NT2/D1 (cell line): Measurements from ENCODE around the gene KATNB1.
"Not testable (repeated sequence)": the region's sequence is repeated elsewhere in the genome, so short reads cannot be mapped to it uniquely, and the experiment has no call there.

Experiments
- DNase-seq: peaks from one replicate; pipeline ENCODE4 v3.0.0-alpha.2; 2011; ENCODE audit warnings: low read depth, low spot score
- H3K27me3 ChIP-seq: 2 replicates; pipeline ENCODE4 v1.6.0; 2011; ENCODE audit warnings: mild to moderate bottlenecking; ENCODE audit not compliant: insufficient read length, insufficient read depth
- H3K36me3 ChIP-seq: 2 replicates; pipeline ENCODE4 v1.6.1; 2011; ENCODE audit warnings: mild to moderate bottlenecking, low read length, mixed read lengths; ENCODE audit not compliant: insufficient read depth, insufficient read length
- H3K4me1 ChIP-seq: 2 replicates; pipeline ENCODE4 v1.5.1; 2011; ENCODE audit not compliant: insufficient read depth, insufficient read length
- H3K4me3 ChIP-seq: 2 replicates; pipeline ENCODE4 v1.5.1; 2011; ENCODE audit warnings: low read depth; ENCODE audit not compliant: insufficient read length
- H3K9ac ChIP-seq: 2 replicates; pipeline ENCODE4 v1.6.0; 2011; ENCODE audit warnings: low read depth; ENCODE audit not compliant: insufficient read length
- H3K9me3 ChIP-seq: 2 replicates; pipeline ENCODE4 v1.5.1; 2011; ENCODE audit warnings: mild to moderate bottlenecking, low read length; ENCODE audit not compliant: insufficient read depth
- SUZ12 ChIP-seq: IDR thresholded peaks from 2 replicates; pipeline ENCODE4 v1.6.1; 2011; ENCODE audit not compliant: insufficient read length, insufficient read depth; ENCODE audit errors: extremely low read depth
- YY1 ChIP-seq: IDR thresholded peaks from 2 replicates; pipeline ENCODE4 v1.6.1; 2011; ENCODE audit not compliant: insufficient read length, insufficient read depth
- ZNF274 ChIP-seq: IDR thresholded peaks from 2 replicates; pipeline ENCODE4 v1.6.1; 2011; ENCODE audit warnings: mild to moderate bottlenecking, low read depth, low read length

The KATNB1 gene

DNA sequence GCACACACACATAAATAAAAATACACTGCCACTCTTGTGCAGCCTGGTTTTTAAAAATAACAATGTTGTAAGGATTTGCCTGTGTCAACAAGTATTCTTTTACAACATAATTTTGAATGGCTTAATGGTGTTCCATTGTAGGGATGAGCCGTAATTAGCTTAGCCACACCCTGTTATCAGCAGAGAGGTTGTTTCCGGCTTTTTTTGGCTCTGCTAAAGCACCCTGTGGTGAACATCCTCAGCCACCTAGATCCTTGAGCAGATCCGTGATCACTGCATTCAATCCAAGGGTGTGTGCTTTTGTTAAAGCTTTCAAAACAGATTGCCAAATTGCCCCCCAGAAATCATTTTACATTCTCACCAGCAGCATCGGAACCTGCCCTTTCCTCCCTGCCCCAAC, 7.0 kb downstream of the KATNB1 start:
- no peak overlapping the region for H3K9ac ChIP-seq
- H3K36me3 ChIP-seq, result peaks cover 43% of the 10 kb centered on the region
- H3K27me3 ChIP-seq, result no peaks in the 10 kb centered on the region
- no peak overlapping the region for H3K4me3 ChIP-seq
- no peak for TF ChIP-seq YY1
- TF ChIP-seq SUZ12, result no peak
- no peak for TF ChIP-seq ZNF274
- no peaks in the 10 kb centered on the region for H3K9me3 ChIP-seq
- peaks cover 12% of the 10 kb centered on the region for H3K4me1 ChIP-seq
- no peak for DNase-seq

DNA sequence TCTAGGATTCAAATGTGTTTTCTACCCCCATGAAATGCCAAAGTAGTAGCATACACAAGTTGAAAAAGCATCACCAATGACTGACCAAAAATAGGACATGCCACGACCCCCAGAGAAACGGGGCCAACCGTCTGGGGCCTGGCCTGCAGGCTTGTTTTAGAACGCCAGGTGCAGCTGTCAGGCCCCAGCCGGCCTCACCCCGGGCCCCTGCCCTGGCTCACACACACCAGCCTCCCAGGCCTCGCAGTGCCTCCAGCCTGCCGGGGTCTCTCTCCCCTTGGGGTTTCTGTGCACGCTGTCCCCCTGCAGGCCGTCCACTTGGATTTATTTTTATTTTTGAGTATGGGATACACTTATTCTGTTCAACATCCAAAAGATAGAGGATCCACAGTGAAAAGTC, 7.9 kb downstream of the KATNB1 start:
- Histone ChIP-seq H3K36me3 (peaks cover 44% of the 10 kb centered on the region), H3K27me3 (no peaks in the 10 kb centered on the region), H3K9me3 (no peaks in the 10 kb centered on the region), H3K4me3 (no peak overlapping the region), H3K9ac (no peak overlapping the region), H3K4me1 (peaks cover 12% of the 10 kb centered on the region)
- no peak for DNase-seq
- no peak for TF ChIP-seq ZNF274
- TF ChIP-seq YY1, result no peak
- TF ChIP-seq SUZ12, result no peak

DNA sequence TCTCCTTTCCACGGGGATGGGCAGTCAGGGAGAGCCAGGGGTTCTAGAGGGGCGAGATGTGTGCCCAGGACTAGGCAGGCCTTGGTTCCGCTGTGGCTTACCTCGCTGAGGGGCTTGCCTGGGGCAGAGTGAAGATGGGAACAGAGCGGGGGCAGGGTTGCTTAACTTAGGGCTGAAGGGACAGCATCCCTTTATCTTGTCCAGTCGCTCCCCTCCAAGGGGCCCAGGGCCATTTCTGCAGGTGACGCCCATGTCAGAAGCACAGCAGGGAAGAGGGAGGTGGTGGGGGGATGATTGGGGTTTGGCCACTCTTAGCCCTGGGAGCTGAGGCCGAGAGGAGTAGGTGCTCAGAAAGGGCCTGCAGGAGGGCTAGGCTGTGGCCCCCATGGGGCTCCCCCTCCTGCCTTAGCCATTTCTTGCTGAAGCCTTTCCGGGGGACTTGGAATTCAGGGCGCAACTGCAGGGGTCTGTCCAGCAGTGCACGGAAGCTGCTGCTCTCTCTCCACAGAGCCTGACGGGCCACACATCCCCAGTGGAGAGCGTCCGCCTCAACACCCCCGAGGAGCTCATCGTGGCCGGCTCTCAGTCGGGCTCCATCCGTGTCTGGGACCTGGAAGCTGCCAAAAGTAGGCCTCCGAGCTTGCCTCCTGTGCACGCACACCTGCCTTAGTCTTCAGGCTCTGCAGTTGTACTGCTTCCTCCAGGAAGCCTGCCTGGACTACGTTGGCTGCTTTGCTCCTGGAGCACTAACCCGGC, 8.5 kb downstream of the KATNB1 start:
- H3K27me3 ChIP-seq, result no peaks in the 10 kb centered on the region
- no peak overlapping the region for H3K9ac ChIP-seq
- H3K4me1 ChIP-seq, result peaks cover 12% of the 10 kb centered on the region
- H3K9me3 ChIP-seq, result no peaks in the 10 kb centered on the region
- H3K36me3 ChIP-seq, result peaks cover 39% of the 10 kb centered on the region
- DNase-seq, result no peak
- H3K4me3 ChIP-seq, result no peak overlapping the region
- TF ChIP-seq YY1 (no peak), ZNF274 (no peak), SUZ12 (no peak)

DNA sequence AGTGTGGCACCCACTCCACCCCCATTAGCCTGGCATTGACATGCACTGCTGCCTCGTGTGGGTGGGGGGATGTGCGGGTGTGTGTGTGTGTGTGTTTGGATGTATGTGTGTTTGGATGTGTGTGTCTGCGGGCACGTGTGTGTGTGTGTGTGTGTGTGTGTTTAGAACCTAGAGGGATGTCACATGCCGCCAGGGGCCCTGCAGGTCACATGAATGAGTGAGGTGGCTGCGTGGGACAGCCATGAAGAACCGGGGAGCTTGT, 9.0 kb downstream of the KATNB1 start:
- TF ChIP-seq YY1 (no peak), SUZ12 (no peak), ZNF274 (no peak)
- Histone ChIP-seq H3K4me1 (peaks cover 12% of the 10 kb centered on the region), H3K9me3 (no peaks in the 10 kb centered on the region), H3K36me3 (peaks cover 39% of the 10 kb centered on the region), H3K4me3 (no peak overlapping the region), H3K27me3 (no peaks in the 10 kb centered on the region), H3K9ac (no peak overlapping the region)
- no peak for DNase-seq

DNA sequence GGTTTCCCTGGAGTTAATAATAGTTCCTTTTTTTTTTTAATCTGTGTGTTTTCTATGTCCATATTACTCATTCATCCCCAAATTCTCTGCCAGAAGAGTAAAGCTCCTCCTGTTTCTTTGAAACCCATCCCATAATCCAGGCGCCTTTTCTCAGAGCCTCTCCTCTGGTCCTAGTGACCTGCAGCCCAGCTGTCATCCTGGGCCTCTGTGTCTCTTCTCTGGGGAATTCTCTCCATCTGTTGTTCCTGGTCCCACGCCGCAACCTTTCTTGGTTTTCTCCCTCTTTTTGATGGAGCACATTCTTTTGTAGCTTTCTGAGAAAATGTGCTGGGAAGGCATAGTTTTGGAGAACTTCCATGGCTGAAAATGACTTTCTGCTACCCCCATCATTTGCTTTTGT, 10.2 kb downstream of the KATNB1 start:
- H3K4me1 ChIP-seq, result peaks cover 9% of the 10 kb centered on the region
- DNase-seq, result no peak
- no peaks in the 10 kb centered on the region for H3K9me3 ChIP-seq
- peaks cover 46% of the 10 kb centered on the region for H3K36me3 ChIP-seq
- H3K9ac ChIP-seq, result no peak overlapping the region
- TF ChIP-seq YY1 (no peak), ZNF274 (no peak), SUZ12 (no peak)
- H3K4me3 ChIP-seq, result no peak overlapping the region
- no peaks in the 10 kb centered on the region for H3K27me3 ChIP-seq

DNA sequence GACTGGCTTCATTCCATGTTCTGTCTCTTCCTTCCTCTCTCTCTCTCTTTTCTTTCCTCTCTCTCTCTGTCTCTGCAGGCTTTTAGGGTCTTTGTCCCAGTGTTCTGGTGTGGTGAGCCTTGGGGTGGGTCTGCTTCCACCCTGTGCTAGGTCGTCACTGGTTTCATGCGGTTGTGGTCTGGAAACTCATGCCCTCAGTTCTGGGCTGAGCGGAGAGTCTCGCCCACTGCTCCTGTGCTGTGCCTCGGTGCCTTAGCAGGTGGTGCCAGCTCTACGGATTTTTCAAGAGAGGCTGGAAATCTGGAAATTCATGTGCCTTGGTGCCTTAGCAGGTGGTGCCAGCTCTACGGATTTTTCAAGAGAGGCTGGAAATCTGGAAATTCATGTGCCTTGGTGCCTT, 10.7 kb downstream of the KATNB1 start:
- not testable (repeated sequence) for DNase-seq, H3K27me3 ChIP-seq, H3K9ac ChIP-seq, H3K9me3 ChIP-seq, H3K4me3 ChIP-seq, H3K4me1 ChIP-seq
- peaks cover 49% of the 10 kb centered on the region for H3K36me3 ChIP-seq

DNA sequence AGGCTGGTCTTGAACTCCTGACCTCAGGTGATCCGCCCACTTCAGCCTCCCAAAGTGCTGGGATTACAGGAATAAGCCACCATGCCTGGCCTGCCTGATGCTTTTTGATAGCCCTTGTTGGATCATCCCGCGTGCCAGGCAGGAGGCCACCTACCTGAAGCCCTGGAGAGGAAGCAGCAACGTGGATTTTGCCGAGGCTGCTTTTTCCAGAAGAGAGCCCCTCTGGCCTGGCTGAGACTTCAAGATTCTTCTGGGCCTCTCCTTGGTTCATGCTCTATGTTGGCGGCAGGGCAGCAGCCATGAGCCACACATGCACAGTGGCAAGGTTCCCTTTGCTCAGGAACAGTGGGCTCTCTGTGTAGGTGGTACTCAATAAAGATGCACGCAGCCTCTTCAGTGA, 11.5 kb downstream of the KATNB1 start:
- H3K36me3 ChIP-seq, result peaks cover 49% of the 10 kb centered on the region
- no peak for TF ChIP-seq SUZ12
- no peak for TF ChIP-seq YY1
- no peak for TF ChIP-seq ZNF274
- no peaks in the 10 kb centered on the region for H3K9me3 ChIP-seq
- no peak for DNase-seq
- peaks cover 9% of the 10 kb centered on the region for H3K4me1 ChIP-seq
- H3K4me3 ChIP-seq, result no peak overlapping the region
- H3K9ac ChIP-seq, result no peak overlapping the region
- H3K27me3 ChIP-seq, result no peaks in the 10 kb centered on the region
